Epithelial cell of umbilical artery (primary cell): ENCODE measurements around the gene PDZRN3. TPM values are rescaled to one million over a fixed set of nuclear protein-coding genes. Genes with fewer than 3 reads are reported as not detected.

Experiments
- total RNA-seq: library from RNA; depleted of rRNA; stranded (reverse); fragments of >200 nt; gene quantifications from 2 replicates; pipeline ENCODE4 v1.2.3, GENCODE V29; 2014

The PDZRN3 gene
- total RNA-seq: 0.46 and 0.65 TPM in 2 replicates

DNA sequence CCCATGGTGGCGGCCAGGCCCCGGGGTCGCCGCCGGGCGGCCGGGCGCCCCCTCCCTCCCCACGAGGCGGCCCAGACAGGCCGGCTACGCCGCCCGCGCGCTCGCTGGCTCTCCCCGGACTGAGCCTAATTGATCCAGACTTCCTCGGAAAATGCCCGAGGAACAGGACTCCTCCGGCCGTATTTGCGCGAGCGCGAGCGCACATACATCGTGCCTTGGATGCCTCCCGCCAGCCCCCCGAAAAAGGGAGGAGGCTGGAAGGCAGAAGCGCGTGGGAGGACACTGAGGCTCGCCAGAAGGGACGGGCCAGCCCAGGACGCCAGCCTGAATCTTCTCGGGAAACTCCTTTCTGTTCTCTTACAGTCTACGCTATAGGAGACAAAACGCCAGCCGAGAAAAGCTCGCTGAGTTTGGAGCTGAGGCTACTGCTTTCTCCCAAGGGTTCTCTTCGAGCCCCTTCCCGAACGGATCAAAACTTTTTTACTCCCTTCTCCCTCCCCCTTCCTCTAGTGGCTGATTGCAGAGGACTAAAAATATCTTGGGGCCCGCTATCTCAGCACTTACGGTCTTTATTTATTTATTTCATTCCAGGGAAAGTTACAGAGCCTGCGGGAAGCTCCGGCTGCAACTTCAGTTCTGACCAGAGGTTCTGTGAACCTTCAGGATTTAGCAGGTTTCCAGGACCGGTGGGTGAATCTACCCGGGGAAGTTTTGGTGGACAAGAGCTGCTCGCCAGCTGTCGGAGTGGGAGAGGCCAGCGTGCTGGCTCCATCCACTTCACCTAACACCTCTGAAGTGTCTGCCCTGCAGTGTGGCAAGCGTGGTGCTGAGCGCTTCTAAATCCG is at the start of gene PDZRN3:
Gene PDZRN3 (minus strand): TSS at position 121 of the 845 bp plus-strand sequence.

